Stimulated activated CD8-positive, alpha-beta memory T cell treated with anti-CD3 and anti-CD28 coated beads, Interleukin-7, amount 100 ng/mL, for 24 hours (primary cell): ENCODE data around the gene SLC2A8.

Experiments used
- DNase-seq: peaks from one replicate; pipeline ENCODE4 v3.0.0-alpha.2; 2020; ENCODE audit warnings: low read depth

SLC2A8 gene

DNA sequence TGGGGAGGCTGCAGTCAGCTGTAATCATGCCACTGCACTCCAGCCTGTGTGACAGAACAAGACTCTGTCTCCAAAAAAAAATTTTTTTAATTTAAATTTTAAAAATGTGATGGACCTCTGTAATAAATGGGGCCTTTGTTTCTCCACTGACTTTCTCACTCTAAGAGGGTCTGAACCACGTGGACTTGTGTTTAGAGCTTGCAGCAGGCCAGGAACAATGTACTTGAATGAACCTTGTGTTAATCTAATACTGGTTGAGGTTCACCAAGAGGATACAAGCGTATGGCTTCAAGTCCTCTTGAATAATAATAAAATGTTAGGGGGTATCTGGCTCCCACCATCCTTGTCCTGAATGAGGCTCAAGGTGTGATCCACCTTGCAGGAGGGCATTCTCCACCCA lies 14.4 kb upstream of the SLC2A8 start:
- DNase-seq: no peak

DNA sequence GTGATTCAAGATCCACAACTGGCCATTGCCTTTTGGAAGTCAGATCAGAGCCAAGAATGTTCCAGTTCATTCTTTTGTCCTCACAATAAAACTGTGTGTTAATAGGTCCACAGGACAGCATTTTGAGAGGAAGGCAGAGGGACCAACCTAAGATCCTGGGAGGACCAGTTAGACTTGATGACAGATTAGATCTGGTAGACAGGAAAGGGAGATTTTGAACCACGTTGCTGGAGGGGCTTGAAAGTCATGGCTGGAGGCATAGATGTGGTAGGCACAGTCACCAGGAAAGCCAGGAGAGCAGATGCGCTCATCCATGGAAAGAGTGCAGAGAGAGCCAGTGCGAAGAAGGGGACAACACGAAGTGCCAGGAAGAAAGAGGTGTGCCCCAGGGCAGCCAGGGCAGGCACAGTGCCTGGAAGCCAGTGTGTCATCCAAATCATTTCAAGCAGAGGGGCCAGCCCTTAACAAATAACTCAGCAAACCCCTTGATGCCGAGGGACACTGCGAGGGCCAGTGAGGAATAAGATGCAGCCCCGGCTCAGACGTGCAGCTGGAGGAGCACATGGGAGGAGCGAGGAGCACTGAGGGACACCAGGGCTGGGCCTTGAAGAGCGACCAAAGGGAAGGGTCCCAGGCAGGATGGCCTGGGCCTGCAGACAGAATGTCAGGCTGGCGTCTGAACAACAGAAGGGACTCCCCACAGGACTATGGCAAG lies 12.8 kb upstream of the SLC2A8 start:
- DNase-seq: no peak

DNA sequence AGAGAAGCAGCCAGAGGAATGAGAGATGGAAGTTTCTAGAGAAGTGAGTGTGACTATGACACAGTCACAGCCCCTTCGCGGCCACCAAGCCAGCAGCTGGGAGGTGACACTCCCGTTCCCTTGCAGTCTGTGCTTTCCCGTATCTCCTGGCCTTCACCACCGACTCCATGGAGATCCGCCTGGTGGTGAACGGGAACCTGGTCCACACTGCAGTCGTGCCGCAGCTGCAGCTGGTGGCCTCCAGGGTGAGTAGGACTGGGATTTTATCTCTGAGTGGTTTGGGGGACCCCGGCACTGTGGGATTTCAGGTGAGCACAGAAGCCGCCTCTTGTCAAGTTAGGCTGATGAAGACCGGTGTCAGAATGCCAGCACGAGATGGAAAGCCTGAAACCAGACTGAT lies 12.1 kb upstream of the SLC2A8 start:
- no peak for DNase-seq

- DNase-seq: no peak
Observed at GRCh38 chr9:127386249-127386648, 10.7 kb upstream of the SLC2A8 start.

- DNase-seq: no peak
Observed at GRCh38 chr9:127386981-127387380, 10.0 kb upstream of the SLC2A8 start.

DNA sequence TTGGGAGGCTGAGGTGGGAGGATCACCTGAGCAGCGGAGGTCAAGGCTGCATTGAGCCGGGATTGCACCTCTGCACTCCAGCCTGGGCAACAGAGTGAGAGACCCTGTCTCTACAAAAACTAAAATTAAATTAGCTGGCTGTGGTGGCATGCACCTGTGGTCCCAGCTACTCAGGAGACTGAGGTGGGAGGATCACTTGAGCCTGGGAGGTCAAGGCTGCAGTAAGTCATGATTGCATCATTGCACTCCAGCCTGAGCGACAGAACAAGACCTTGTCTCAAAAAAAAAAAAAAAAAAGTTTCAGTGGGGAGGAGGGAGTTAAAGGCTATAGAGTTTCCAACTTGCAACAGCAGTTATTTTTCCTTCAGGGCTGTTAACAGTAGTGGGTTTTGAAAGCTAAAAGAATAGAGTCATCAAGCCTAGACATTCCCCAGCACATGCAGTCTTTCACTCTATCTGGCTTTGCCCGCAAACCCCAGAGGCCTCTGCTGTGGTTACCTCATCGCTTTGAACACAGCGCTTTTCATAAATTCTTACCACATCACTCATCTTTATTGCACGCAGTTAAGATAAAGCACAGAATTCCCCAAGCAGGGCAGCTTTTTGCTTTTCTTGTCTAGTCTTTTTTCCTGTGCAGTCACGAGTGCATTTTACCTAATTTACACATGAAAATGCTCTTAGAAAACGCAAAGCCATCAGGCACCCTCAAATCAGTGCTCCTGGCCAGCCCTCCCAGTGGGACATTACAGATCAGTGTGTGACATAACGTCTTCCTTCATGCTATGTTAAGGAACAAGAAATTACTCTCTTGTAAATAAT lies 8.7 kb upstream of the SLC2A8 start:
- peak; percentile 67 for DNase-seq

DNA sequence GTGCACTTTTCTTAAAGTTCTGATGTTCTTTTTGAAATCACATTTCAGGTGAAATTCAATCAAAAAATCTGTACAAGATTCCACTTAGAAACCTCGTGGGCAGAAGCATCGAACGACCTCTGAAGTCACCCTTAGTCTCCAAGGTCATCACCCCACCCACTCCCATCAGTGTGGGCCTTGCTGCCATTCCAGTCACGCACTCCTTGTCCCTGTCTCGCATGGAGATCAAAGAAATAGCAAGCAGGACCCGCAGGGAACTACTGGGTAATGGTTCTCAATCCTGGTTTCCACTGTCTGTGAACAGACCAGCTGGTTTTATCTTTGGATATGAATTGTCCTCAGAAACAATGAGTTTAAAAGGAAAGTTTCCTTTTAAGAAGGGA lies 8.1 kb upstream of the SLC2A8 start:
- DNase-seq: no peak

- DNase-seq: no peak
Observed at GRCh38 chr9:127389381-127390247, 7.4 kb upstream of the SLC2A8 start.

- DNase-seq: no peak
Observed at GRCh38 chr9:127390248-127390545, 6.8 kb upstream of the SLC2A8 start.

GRCh38 chr9:127390563-127390962 lies 6.4 kb upstream of the SLC2A8 start:
- no peak for DNase-seq

DNA sequence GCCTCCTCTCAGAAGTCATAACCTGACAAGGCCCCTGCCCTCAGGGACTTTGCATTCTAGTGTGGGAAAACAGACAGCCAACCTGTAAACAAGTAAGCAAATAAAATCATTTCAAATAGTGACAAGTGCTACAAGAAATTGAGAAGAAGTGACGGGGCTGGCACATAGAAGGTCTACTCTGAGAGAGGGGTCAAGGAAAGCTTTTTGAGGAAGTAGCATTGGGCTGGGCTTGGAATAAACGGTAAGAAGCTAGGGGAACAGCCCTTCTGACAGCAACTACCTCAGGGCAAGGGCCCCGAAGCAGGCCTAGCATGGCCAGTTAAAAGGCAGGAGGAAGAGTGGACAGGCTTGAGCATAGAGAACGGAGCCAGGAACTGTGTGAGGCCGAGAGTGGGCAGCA lies 4.8 kb upstream of the SLC2A8 start:
- DNase-seq: no peak

DNA sequence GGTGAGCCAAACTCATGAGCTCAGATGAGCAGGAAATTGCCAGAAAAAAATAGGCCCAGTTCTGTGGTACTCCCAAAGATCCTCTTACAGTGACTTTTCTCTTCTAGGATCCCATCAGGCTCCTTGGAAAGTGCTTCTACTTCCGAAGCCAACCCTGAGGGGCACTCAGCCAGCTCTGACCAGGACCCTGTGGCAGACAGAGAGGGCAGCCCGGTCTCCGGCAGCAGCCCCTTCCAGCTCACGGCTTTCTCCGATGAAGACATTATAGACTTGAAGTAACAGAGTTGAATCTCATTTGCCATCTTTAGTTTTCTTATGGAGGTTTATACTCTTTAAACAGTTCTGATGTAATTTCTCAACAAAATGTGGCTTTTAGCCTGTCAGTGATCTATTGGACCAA lies 4.0 kb upstream of the SLC2A8 start:
- no peak for DNase-seq

- DNase-seq: no peak
Observed at GRCh38 chr9:127393645-127394044, 3.3 kb upstream of the SLC2A8 start.

GRCh38 chr9:127395497-127396252 lies 1.3 kb upstream of the SLC2A8 start:
- no peak for DNase-seq

- DNase-seq: no peak
Observed at GRCh38 chr9:127396253-127396807, 639 bp upstream of the SLC2A8 start.

GRCh38 chr9:127397646-127398274 lies 791 bp downstream of the SLC2A8 start:
- DNase-seq: no peak

- no peak for DNase-seq
Observed at GRCh38 chr9:127398275-127398647, 1.3 kb downstream of the SLC2A8 start.

GRCh38 chr9:127398715-127399400 lies 1.9 kb downstream of the SLC2A8 start:
- no peak for DNase-seq

DNA sequence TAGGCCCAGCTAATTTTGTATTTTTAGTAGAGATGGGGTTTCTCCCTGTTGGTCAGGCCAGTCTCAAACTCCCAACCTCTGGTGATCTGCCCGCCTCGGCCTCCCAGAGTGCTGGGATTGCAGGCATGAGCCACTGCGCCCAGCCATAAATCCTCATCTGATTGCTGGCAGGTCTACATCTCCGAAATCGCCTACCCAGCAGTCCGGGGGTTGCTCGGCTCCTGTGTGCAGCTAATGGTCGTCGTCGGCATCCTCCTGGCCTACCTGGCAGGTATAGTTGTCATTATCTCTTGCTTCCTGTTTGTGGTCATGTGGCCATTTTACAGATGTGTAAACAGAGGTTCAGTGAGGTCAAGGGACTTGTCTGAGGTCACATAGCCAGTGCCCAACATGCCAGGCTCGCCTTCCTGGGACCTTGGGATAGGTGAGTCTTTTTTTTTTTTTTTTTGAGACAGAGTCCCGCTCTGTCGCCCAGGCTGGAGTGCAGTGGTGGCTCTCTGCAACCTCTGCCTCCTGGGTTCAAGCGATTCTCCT lies 2.8 kb downstream of the SLC2A8 start:
- no peak for DNase-seq

- DNase-seq: no peak
Observed at GRCh38 chr9:127402401-127403090, 5.6 kb downstream of the SLC2A8 start.
